ENCODE results near the gene HMGXB4.

GRCh38 chr22:35334004-35334403, 76.7 kb downstream of the HMGXB4 start:
- TF ChIP-seq CTCF (IDR thresholded peaks at IDR 0.05), result no peak
- no peak for TF ChIP-seq POLR2AphosphoS5 (IDR thresholded peaks at IDR 0.05)
- no peak for TF ChIP-seq POLR2A (IDR thresholded peaks at IDR 0.05)

Measured in suprapubic skin (tissue), 4 donors.